SK-N-MC (cell line): ENCODE results near the gene HDGF.

ENCODE experiments used
- EZH2 ChIP-seq: fragments of 200-600 bp; sonication (generic); IDR thresholded peaks from one replicate; pipeline ENCODE4 v1.6.1; 2017; ENCODE audit warnings: antibody characterized with exemption
- POLR2AphosphoS5 ChIP-seq: IDR thresholded peaks from 2 replicates; pipeline ENCODE4 v1.6.1; 2012; ENCODE audit warnings: mild to moderate bottlenecking, low read depth, low read length, borderline replicate concordance

DNA sequence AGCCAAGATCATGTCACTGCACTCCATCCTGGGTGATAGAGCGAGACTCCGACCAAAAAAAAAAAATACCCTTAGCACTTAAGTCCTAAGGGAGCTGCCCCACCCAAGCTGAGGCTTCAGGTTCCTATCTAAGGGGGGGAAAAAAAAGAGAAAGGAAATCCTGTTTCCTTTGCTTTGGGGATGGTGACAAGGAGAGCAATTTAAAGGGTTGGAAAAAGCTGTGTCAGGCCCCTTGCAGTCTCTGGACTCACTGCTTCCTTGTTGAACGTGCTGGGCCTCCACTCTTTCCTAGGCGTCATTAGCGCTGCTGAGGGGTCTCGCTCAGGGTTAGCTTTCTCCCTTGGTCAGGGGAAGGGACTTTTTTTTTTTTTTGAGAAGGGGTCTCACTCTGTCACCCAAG is 34.0 kb upstream of the HDGF start:
- TF ChIP-seq POLR2AphosphoS5 = no peak
- TF ChIP-seq EZH2 = no peak
